NCI-H1048 (cell line): ENCODE measurements around the gene FGL2.
"Not testable (repeated sequence)": the region's sequence is repeated elsewhere in the genome, so short reads cannot be mapped to it uniquely, and the experiment has no call there.

Experiments
- DNase-seq: peaks from one replicate; lab custom pipeline; 2025; lab: John Stamatoyannopoulos, UW

The FGL2 gene

GRCh38 chr7:77157034-77157433 is 42.6 kb downstream of the FGL2 start:
- DNase-seq, result not testable (repeated sequence)

GRCh38 chr7:77155601-77156377 is 43.8 kb downstream of the FGL2 start:
- not testable (repeated sequence) for DNase-seq

- not testable (repeated sequence) for DNase-seq
These were observed 44.6 kb downstream of the FGL2 start for GRCh38 chr7:77154917-77155464.

GRCh38 chr7:77152232-77152631 is 47.4 kb downstream of the FGL2 start:
- not testable (repeated sequence) for DNase-seq
